ENCODE results near the gene TRMT2A.

TRMT2A gene

GRCh38 chr22:20083891-20084546, 33.0 kb downstream of the TRMT2A start:
- CTCF ChIA-PET = interaction anchor here (1.1 kb wide), 1 partner anchor 13 kb away, joined by 3 read pairs; no protein-coding TSS in a partner anchor

GRCh38 chr22:20083157-20083890, 33.7 kb downstream of the TRMT2A start:
- Histone ChIP-seq H3K4me1 (ENCODE audit: control extremely low read depth in 1 of 4, control insufficient read depth in 4 of 4, insufficient read depth in 4 of 4, low read length in 3 of 4) (peaks cover 0 to 28% (median 20%) of the 10 kb centered on the region in 4 experiments), H3K27me3 (replicated peaks in 2 of 5; ENCODE audit: control insufficient read depth in 4 of 5, insufficient read depth in 5 of 5, low read length in 4 of 5) (no peaks in the 10 kb centered on the region), H3K4me3 (ENCODE audit: control insufficient read depth in 1 of 7, extremely low read depth in 1 of 7, insufficient read depth in 4 of 7, low read depth in 2 of 7, low read length in 6 of 7) (no peak overlapping the region), H3K36me3 (ENCODE audit: control insufficient read depth in 4 of 4, insufficient read depth in 4 of 4, low read length in 3 of 4) (peaks cover 2 to 46% (median 25%) of the 10 kb centered on the region in 4 experiments), H3K9me3 (ENCODE audit: control extremely low read depth in 1 of 5, control insufficient read depth in 4 of 5, insufficient read depth in 2 of 5, low read depth in 1 of 5, low read length in 4 of 5) (no peaks in the 10 kb centered on the region), H3K27ac (ENCODE audit: insufficient read depth in 1 of 2, low read depth in 1 of 2, low read length in 2 of 2, poor library complexity in 1 of 2, severe bottlenecking in 2 of 2) (peak overlapping the region in 1 of 2 experiments; percentile 57)
- ChIA-PET POLR2A (no interaction called here), CTCF (interaction anchor here (1.1 kb wide), 1 partner anchor 12 kb away, joined by 3 read pairs; no protein-coding TSS in a partner anchor)
- no peak for DNase-seq
- 93% methylated on average over 8 of the region's 10 CpGs for whole genome bisulfite sequencing (ENCODE audit: insufficient coverage)

More at GRCh38 chr22:20083891-20084546, 33.0 kb downstream of the TRMT2A start:
- Histone ChIP-seq H3K4me1 (ENCODE audit: control extremely low read depth in 1 of 4, control insufficient read depth in 4 of 4, insufficient read depth in 4 of 4, low read length in 3 of 4) (peaks cover 0 to 28% (median 20%) of the 10 kb centered on the region in 4 experiments), H3K4me3 (ENCODE audit: control insufficient read depth in 1 of 7, extremely low read depth in 1 of 7, insufficient read depth in 4 of 7, low read depth in 2 of 7, low read length in 6 of 7) (no peak overlapping the region), H3K27me3 (replicated peaks in 2 of 5; ENCODE audit: control insufficient read depth in 4 of 5, insufficient read depth in 5 of 5, low read length in 4 of 5) (no peaks in the 10 kb centered on the region), H3K36me3 (ENCODE audit: control insufficient read depth in 4 of 4, insufficient read depth in 4 of 4, low read length in 3 of 4) (peaks cover 5 to 53% (median 32%) of the 10 kb centered on the region in 4 experiments), H3K27ac (ENCODE audit: insufficient read depth in 1 of 2, low read depth in 1 of 2, low read length in 2 of 2, poor library complexity in 1 of 2, severe bottlenecking in 2 of 2) (peak overlapping the region in 1 of 2 experiments; percentile 57), H3K9me3 (ENCODE audit: control extremely low read depth in 1 of 5, control insufficient read depth in 4 of 5, insufficient read depth in 2 of 5, low read depth in 1 of 5, low read length in 4 of 5) (no peaks in the 10 kb centered on the region)
- POLR2A ChIA-PET = no interaction called here
- WGBS (ENCODE audit: insufficient coverage) = 91% methylated on average over 8 of the region's 10 CpGs
- no peak for DNase-seq

GRCh38 chr22:20080776-20081654, 36.0 kb downstream of the TRMT2A start:
- 57% methylated on average over 25 of the region's 27 CpGs for WGBS (ENCODE audit: insufficient coverage)
- Histone ChIP-seq H3K36me3 (ENCODE audit: control insufficient read depth in 4 of 4, insufficient read depth in 4 of 4, low read length in 3 of 4) (peaks cover 0 to 23% (median 5%) of the 10 kb centered on the region in 4 experiments), H3K27ac (ENCODE audit: insufficient read depth in 1 of 2, low read depth in 1 of 2, low read length in 2 of 2, poor library complexity in 1 of 2, severe bottlenecking in 2 of 2) (peak overlapping the region; percentile 64 to 93), H3K4me3 (ENCODE audit: control insufficient read depth in 1 of 7, extremely low read depth in 1 of 7, insufficient read depth in 4 of 7, low read depth in 2 of 7, low read length in 6 of 7) (peak overlapping the region; percentile 83 to 98 (median 88)), H3K27me3 (replicated peaks in 2 of 5; ENCODE audit: control insufficient read depth in 4 of 5, insufficient read depth in 5 of 5, low read length in 4 of 5) (no peaks in the 10 kb centered on the region), H3K4me1 (ENCODE audit: control extremely low read depth in 1 of 4, control insufficient read depth in 4 of 4, insufficient read depth in 4 of 4, low read length in 3 of 4) (peaks cover 0 to 28% (median 20%) of the 10 kb centered on the region in 4 experiments), H3K9me3 (ENCODE audit: control extremely low read depth in 1 of 5, control insufficient read depth in 4 of 5, insufficient read depth in 2 of 5, low read depth in 1 of 5, low read length in 4 of 5) (no peaks in the 10 kb centered on the region)
- ChIA-PET POLR2A (no interaction called here), CTCF (interaction anchor here (1.0 kb wide), 2 partner anchors 15 to 110 kb away, joined by 3 to 4 read pairs; no protein-coding TSS in a partner anchor)
- DNase-seq = no peak

- peak overlapping the region; percentile 64 to 93 for H3K27ac ChIP-seq (ENCODE audit: insufficient read depth in 1 of 2, low read depth in 1 of 2, low read length in 2 of 2, poor library complexity in 1 of 2, severe bottlenecking in 2 of 2)
- peaks cover 0 to 28% (median 20%) of the 10 kb centered on the region in 4 experiments for H3K4me1 ChIP-seq (ENCODE audit: control extremely low read depth in 1 of 4, control insufficient read depth in 4 of 4, insufficient read depth in 4 of 4, low read length in 3 of 4)
- ChIA-PET CTCF (interaction anchor here (1.0 kb wide), 1 partner anchor 15 kb away, joined by 3 read pairs; no protein-coding TSS in a partner anchor), POLR2A (no interaction called here)
- H3K36me3 ChIP-seq (ENCODE audit: control insufficient read depth in 4 of 4, insufficient read depth in 4 of 4, low read length in 3 of 4) = peaks cover 0 to 17% (median under 1%) of the 10 kb centered on the region in 4 experiments
- H3K4me3 ChIP-seq (ENCODE audit: control insufficient read depth in 1 of 7, extremely low read depth in 1 of 7, insufficient read depth in 4 of 7, low read depth in 2 of 7, low read length in 6 of 7) = peak overlapping the region; percentile 83 to 98 (median 88)
- H3K27me3 ChIP-seq (replicated peaks in 2 of 5; ENCODE audit: control insufficient read depth in 4 of 5, insufficient read depth in 5 of 5, low read length in 4 of 5) = no peaks in the 10 kb centered on the region
- 0% methylated on average over 16 of the region's 34 CpGs for WGBS (ENCODE audit: insufficient coverage)
- no peaks in the 10 kb centered on the region for H3K9me3 ChIP-seq (ENCODE audit: control extremely low read depth in 1 of 5, control insufficient read depth in 4 of 5, insufficient read depth in 2 of 5, low read depth in 1 of 5, low read length in 4 of 5)
- DNase-seq = peak; percentile 75 to 86 (median 81)
Measured at GRCh38 chr22:20080445-20080775, 36.6 kb downstream of the TRMT2A start.

GRCh38 chr22:20079745-20080444, 37.1 kb downstream of the TRMT2A start, which contains the start of gene DGCR8:
Gene DGCR8, plus strand, starts transcription at chr22:20080241. Its CDS starts 5,723 bp downstream, at chr22:20085964.
- DNase-seq = peak; percentile 82 to 90 (median 88)
- peak within 1 kb of the TSS; percentile 64 to 93 for H3K27ac ChIP-seq (ENCODE audit: insufficient read depth in 1 of 2, low read depth in 1 of 2, low read length in 2 of 2, poor library complexity in 1 of 2, severe bottlenecking in 2 of 2)
- ChIA-PET CTCF (no interaction called here), POLR2A (no interaction called here)
- H3K4me3 ChIP-seq (ENCODE audit: control insufficient read depth in 1 of 7, extremely low read depth in 1 of 7, insufficient read depth in 4 of 7, low read depth in 2 of 7, low read length in 6 of 7) = peak within 1 kb of the TSS; percentile 83 to 98 (median 88)
- H3K27me3 ChIP-seq (replicated peaks in 2 of 5; ENCODE audit: control insufficient read depth in 4 of 5, insufficient read depth in 5 of 5, low read length in 4 of 5) = no peaks in the 10 kb centered on the region
- no peaks in the 10 kb centered on the region for H3K9me3 ChIP-seq (ENCODE audit: control extremely low read depth in 1 of 5, control insufficient read depth in 4 of 5, insufficient read depth in 2 of 5, low read depth in 1 of 5, low read length in 4 of 5)
- 0% methylated on average over 85 of the region's 100 CpGs for WGBS (ENCODE audit: insufficient coverage)
- H3K36me3 ChIP-seq (ENCODE audit: control insufficient read depth in 4 of 4, insufficient read depth in 4 of 4, low read length in 3 of 4) = peaks cover 0 to 16% (median 0%) of the 10 kb centered on the region in 4 experiments
- H3K4me1 ChIP-seq (ENCODE audit: control extremely low read depth in 1 of 4, control insufficient read depth in 4 of 4, insufficient read depth in 4 of 4, low read length in 3 of 4) = peaks cover 0 to 26% (median 20%) of the 10 kb centered on the region in 4 experiments

- WGBS (ENCODE audit: insufficient coverage) = 89% methylated on average over 3 of the region's 6 CpGs
- ChIA-PET CTCF (interaction anchor here (0.9 kb wide), 1 partner anchor 9 kb away, joined by 3 read pairs; no protein-coding TSS in a partner anchor), POLR2A (no interaction called here)
Measured at GRCh38 chr22:20076627-20077172, 40.3 kb downstream of the TRMT2A start.

More at GRCh38 chr22:20076627-20077172, 40.3 kb downstream of the TRMT2A start:
- Histone ChIP-seq H3K36me3 (ENCODE audit: control insufficient read depth in 4 of 4, insufficient read depth in 4 of 4, low read length in 3 of 4) (no peaks in the 10 kb centered on the region), H3K9me3 (ENCODE audit: control extremely low read depth in 1 of 5, control insufficient read depth in 4 of 5, insufficient read depth in 2 of 5, low read depth in 1 of 5, low read length in 4 of 5) (no peaks in the 10 kb centered on the region), H3K4me3 (ENCODE audit: control insufficient read depth in 1 of 7, extremely low read depth in 1 of 7, insufficient read depth in 4 of 7, low read depth in 2 of 7, low read length in 6 of 7) (no peak overlapping the region), H3K27ac (ENCODE audit: insufficient read depth in 1 of 2, low read depth in 1 of 2, low read length in 2 of 2, poor library complexity in 1 of 2, severe bottlenecking in 2 of 2) (peak overlapping the region in 1 of 2 experiments; percentile 43), H3K27me3 (replicated peaks in 2 of 5; ENCODE audit: control insufficient read depth in 4 of 5, insufficient read depth in 5 of 5, low read length in 4 of 5) (no peaks in the 10 kb centered on the region), H3K4me1 (ENCODE audit: control extremely low read depth in 1 of 4, control insufficient read depth in 4 of 4, insufficient read depth in 4 of 4, low read length in 3 of 4) (peaks cover 0 to 13% (median 12%) of the 10 kb centered on the region in 4 experiments)
- peak in 1 of 3 donors; percentile 9 for DNase-seq

All from common myeloid progenitor, CD34-positive (primary cell).